ENCODE results near the gene KCNJ1. TPM values are rescaled to one million over a fixed set of nuclear protein-coding genes. Genes with fewer than 3 reads are reported as not detected.
A peak's percentile ranks its signal among the peaks of the same experiment; 100 is the strongest.

KCNJ1 gene
- total RNA-seq, 1 donor = not detected

DNA sequence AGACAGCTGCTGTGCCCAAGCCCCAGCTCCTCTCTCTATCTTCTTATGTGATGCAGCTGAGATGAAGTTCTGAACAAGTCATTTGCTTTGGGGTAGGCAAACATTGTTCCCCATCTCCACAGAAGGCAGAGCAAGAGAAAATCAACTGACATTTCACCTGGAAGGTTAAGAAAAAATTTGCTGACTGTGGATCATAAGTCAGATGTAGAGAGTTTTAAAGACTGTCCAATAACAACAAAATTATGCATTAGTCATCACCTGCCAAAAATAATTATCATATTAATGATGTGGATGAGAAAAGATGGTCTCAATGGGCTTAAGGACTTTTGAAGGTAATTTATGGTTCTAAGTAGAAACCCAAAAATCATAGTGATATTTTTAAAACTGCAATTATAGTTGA lies 59.2 kb downstream of the KCNJ1 start:
- DNase-seq (ENCODE audit: low read depth) = no peak
- H3K4me3 ChIP-seq (ENCODE audit: low read depth, low read length) = no peak overlapping the region
- TF ChIP-seq, protein P1, sequence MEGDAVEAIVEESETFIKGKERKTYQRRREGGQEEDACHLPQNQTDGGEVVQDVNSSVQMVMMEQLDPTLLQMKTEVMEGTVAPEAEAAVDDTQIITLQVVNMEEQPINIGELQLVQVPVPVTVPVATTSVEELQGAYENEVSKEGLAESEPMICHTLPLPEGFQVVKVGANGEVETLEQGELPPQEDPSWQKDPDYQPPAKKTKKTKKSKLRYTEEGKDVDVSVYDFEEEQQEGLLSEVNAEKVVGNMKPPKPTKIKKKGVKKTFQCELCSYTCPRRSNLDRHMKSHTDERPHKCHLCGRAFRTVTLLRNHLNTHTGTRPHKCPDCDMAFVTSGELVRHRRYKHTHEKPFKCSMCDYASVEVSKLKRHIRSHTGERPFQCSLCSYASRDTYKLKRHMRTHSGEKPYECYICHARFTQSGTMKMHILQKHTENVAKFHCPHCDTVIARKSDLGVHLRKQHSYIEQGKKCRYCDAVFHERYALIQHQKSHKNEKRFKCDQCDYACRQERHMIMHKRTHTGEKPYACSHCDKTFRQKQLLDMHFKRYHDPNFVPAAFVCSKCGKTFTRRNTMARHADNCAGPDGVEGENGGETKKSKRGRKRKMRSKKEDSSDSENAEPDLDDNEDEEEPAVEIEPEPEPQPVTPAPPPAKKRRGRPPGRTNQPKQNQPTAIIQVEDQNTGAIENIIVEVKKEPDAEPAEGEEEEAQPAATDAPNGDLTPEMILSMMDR (IDR thresholded peaks at IDR 0.05; ENCODE audit: insufficient read depth, low read length) = no peak

- DNase-seq (ENCODE audit: low read depth) = no peak
- TF ChIP-seq, protein P1 (IDR thresholded peaks at IDR 0.05; ENCODE audit: insufficient read depth, low read length) = no peak
Measured at GRCh38 chr11:128806506-128807261, 60.4 kb downstream of the KCNJ1 start.

DNA sequence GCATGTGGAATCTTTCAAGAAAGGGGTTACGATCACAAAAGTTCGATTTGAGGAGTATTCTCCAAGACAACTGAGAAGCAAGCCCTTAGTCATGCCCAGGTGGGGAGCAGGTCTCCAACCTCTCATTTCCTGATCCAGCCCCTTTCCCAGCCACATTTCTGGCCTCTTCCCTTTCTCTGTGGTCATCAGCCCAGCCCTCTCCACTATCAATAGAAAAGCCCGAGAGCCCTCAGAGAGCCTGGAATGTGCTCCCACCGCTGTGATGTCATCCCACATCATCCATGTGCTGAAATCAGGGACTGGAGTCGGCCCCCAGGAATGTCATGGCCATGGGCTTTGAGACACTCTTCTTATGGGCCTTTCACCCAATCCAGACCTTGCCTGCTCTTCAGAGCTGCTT lies 62.6 kb downstream of the KCNJ1 start:
- TF ChIP-seq, protein P1 (IDR thresholded peaks at IDR 0.05; ENCODE audit: insufficient read depth, low read length) = no peak
- peak; percentile 23 for DNase-seq (ENCODE audit: low read depth)

More at GRCh38 chr11:128806506-128807261, 60.4 kb downstream of the KCNJ1 start:
- no peak overlapping the region for H3K4me3 ChIP-seq (ENCODE audit: low read depth, low read length)

DNA sequence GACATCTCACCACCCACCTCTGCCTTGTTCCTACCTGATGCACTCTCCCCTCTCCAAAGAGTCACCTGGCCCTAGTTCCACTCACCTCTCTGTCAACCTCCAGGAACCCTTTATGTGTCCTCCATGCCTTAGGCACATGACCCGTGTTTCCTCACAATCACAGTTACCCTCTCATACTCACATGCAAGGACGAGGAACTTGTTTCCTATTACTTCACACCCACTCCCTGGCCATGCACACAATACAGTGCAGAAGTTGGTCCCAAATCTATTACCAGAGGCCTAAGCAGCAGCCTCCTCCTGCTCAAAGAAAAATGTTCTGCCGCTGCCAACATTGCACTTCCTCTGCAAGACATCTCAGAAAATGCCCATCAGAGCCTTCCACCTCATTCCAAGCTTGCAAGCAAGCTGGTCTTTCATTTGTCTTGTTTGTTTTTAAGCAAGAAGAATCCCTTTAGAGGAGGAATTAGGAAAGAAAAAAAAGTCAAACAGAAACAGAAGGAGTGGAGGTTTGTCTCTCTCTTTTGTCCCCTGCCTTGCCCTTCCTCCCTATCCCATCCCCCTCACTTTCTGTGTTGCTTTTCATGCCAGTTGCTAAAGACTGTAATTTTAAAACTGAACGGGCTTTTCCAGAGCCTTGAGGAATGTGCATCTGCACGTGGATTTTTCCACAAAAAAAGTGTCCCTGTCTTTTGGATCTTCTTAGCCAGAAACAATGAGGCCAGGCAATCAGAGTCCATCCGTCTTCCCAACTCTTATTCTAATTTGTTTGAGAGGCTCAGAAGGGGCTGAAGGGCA lies 63.4 kb downstream of the KCNJ1 start:
- TF ChIP-seq, protein P1 (IDR thresholded peaks at IDR 0.05; ENCODE audit: insufficient read depth, low read length) = no peak
- no peak for DNase-seq (ENCODE audit: low read depth)
- no peak overlapping the region for H3K4me3 ChIP-seq (ENCODE audit: low read depth, low read length)

More for the DNA sequence above, 62.6 kb downstream of the KCNJ1 start:
- H3K4me3 ChIP-seq (ENCODE audit: low read depth, low read length) = no peak overlapping the region

- no peak for DNase-seq (ENCODE audit: low read depth)
Measured at GRCh38 chr11:128803011-128803410, 64.1 kb downstream of the KCNJ1 start.

DNA sequence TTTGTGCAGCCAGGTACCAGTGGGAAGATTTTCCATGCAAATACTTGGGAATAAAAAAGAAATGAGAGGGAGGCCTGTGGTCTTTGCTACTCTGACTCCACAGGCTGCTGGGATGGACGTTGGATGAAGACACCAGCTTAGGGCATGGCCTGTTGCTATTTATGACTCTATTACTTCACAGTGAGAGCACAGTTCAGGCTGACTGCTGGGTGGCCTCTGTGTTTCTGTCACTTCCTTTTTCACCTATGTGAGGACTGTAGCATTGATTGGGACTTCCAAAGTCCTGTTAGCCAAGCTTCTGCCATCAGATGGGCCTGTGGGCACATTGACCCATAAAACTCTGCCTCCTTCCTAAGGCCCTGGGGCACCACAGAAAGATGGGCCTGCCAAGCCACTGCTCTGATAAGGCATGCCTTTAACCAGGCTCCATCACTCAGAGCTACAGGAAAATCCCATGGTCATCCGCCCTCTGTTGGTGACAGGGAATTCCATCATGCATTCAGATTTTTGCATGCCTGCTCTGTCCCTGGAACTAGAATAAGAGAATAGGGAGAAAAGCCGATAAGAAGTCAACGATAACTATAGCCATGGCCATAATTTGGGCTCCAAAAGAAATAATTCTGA lies 64.6 kb downstream of the KCNJ1 start:
- TF ChIP-seq, protein P1 (IDR thresholded peaks at IDR 0.05; ENCODE audit: insufficient read depth, low read length) = peak; percentile 54
- peak; percentile 42 for DNase-seq (ENCODE audit: low read depth)
- no peak overlapping the region for H3K4me3 ChIP-seq (ENCODE audit: low read depth, low read length)

More at GRCh38 chr11:128803011-128803410, 64.1 kb downstream of the KCNJ1 start:
- TF ChIP-seq, protein P1 (IDR thresholded peaks at IDR 0.05; ENCODE audit: insufficient read depth, low read length) = no peak
- no peak overlapping the region for H3K4me3 ChIP-seq (ENCODE audit: low read depth, low read length)
